GM19193 (cell line): Measurements from ENCODE around the gene RUBCN.

Source experiments
- POLR2A ChIP-seq: IDR thresholded peaks from 4 replicates; pipeline ENCODE4 v1.6.1; 2011; ENCODE audit not compliant: insufficient read depth, insufficient read length; ENCODE audit errors: extremely low read depth

RUBCN gene

DNA sequence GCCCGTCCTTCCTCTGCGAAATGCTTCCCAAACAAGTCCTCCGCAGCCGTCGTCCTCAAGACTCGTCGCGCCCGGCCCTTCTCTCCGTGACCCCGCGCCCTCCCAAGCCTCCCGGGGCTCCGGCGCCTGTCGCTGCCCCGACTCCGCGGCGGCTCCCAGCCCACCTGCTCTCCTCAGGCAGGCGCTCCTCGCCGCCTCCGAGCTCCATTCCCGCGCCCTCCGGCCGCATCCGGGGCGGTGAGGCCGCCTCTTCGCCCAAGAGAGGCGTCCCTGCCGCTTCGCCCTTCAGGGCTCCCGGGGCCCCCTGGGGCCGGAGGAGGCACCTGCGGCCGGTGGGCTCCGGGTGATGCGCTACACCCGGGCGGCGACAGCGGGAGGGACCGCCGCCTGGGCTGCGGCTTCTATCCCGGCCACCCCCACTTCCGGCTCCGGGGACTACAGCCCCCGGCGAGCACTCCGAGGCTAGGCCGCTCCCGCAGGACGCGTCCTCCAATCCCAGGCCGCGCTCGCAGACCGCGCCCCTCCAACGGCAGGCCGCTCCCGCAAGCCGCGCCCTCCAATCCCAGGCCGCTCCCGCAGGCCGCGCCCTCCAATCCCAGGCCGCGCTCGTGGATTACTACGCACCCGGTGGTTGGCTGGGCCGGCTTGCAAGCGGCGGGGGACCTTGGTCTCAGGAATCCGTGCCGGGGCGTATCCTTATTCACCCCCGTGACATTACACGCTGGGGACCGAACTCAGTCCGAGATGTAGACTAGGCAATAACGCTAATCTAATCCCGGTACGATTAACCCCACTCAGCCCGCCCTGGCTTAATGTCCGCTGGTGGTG lies at the start of gene RUBCN:
TSS of gene RUBCN (minus strand) at position 414 of the 828 bp plus-strand sequence. CDS start at position 229, 185 bp downstream.
- TF ChIP-seq POLR2A: peak; percentile 70

DNA sequence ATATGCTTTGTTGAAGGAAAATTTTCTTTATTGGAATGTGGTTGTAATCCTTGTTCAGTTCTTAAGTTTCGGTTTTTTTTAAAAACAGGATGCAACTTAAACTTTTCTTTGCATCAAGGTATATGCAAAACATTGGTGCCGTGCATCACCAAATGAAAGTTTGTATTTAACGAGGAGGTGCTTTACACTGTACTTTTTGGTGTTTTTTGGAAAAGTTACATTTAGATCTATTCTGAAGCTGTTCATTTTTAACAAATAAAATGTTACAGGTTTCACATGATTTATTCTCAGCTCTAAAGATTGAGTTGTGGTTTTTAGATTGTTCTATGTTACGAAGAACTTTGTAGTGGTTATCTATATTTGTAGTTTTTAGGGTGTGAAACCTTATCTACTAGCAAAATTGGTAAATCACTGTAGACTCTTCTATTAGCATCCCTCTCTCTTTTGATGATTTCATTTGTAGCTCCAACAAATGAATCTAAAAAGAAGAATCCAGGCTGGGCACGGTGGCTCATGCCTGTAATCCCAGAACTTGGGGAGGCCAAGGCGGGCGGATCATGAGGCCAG lies 47.4 kb upstream of the RUBCN start:
- no peak for TF ChIP-seq POLR2A

DNA sequence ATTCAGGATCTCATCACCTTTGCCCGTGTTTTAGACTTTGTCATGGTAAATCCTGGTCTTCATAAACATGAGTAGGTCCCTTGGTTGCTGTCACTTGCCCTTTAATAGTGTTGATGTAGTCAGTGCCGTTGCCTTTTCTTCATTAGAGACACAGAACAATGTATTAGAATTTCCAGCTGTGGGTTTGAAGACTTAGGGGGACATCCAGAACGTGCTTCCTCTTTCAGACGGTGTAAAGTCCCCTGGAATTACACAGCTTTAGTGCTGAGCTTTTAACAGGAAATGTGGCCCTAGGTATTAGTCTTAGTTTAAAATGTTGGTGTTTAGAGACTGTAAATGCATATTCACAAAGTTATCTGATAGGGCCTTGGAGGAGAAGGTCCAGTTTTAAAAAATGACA lies 45.5 kb upstream of the RUBCN start:
- no peak for TF ChIP-seq POLR2A

DNA sequence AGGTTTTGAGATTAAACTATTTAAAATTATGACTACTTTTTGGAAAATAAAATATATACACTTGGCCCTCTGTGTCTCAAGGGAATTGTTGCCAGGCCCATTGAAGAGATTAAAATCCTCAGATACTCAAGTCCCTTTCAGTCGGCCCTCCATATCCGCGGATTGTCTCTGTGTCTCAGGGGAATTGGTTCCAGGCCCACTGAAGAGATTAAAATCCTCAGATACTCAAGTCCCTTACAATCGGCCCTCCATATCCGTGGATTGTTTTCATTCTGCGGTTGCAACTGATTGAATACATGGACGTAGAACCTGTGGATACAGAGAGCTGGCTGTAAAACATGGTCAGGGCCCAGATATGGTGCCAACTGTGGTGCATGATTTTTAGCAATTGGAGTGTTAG lies 38.6 kb upstream of the RUBCN start:
- no peak for TF ChIP-seq POLR2A

DNA sequence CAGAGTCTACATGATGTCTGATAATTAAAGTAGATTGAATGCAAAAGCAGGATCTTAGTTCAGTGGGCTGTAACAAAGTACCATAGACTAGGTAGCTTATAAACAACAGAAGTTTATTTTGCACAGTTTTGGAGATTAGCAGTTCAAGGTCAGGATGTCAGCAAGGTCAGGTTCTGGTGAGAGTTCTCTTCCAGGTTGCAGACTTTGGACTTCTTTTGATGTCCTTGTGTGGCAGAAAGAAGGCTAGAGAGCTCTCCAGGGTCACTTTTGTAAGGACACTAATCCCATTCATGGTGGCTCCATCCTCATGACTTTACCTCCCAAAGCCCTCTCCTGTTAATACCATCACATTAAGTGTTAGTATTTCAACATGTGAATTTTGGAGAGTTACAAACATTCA lies 25.1 kb upstream of the RUBCN start:
- no peak for TF ChIP-seq POLR2A

DNA sequence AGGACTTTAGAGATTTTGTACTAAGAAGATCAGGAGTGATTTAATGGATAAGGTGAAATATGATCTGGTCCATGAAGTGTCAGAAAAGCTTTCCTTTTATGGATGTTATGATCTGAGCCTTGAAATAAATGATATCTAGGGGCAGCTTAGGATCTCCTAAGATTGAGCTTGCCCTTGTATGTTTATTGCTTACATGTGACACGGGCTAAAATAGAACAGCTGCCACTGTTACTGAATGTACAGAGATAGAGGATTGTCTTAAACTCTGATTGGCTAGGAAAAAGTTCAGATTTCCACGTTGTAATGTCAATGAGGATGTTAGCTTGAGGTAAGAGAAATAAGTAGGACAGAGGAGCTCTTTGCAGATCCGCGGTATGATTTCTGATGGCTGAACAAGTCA lies 21.8 kb upstream of the RUBCN start:
- no peak for TF ChIP-seq POLR2A

DNA sequence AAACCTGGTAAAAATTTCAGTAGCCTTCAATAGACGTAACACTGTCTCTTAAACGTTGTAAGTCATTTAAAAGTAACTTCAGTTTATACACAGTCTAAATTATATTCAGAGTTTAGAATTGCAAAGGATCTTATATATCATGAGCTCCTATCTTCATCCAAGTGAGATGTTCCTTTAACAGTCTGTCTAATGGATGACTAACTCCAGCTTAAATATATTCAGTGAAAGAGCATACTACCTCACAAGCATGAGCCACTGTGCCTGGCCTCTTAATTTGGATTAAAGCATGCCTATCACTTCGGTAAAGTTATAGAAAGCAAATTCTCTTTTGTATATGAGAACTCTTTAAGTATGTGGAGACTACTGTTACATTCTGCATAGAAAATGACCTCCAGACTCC lies 20.0 kb upstream of the RUBCN start:
- TF ChIP-seq POLR2A: no peak

DNA sequence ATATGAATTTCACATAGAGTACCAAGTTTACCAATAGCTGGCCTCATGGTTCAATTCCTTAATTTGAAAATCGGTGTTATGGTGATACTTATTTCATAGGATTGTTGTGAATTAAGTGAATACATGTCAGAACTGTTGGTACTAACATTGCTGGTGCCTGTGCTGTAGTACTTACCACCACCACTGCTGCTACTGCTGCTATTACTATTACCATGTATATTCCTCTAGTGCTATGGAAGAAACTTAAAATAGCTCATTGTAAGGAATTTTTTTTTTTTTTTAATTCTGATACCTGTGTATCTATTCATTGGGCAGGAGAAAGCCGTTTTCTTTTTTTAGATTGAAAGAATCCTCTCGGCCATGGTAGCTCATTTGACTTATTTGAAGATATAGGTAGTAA lies 16.6 kb upstream of the RUBCN start:
- no peak for TF ChIP-seq POLR2A

DNA sequence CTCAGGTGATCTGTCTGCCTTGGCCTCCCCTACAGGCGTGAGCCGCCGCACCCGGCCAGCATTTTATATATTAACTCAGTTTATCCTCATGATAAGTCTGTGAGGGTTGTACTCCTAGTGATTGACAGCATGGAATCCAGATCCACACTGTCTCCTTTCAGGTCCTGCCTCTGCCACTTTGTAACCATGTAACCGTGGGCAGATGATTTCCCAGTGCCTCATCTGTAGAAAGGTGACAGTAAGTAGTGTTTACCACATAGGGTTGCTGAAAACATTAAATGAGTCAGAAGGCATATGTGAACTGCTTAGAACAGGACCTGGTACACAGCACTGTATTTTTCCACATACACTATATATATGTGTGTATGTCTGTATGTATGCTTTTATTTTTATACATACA lies 15.4 kb upstream of the RUBCN start:
- TF ChIP-seq POLR2A: no peak

DNA sequence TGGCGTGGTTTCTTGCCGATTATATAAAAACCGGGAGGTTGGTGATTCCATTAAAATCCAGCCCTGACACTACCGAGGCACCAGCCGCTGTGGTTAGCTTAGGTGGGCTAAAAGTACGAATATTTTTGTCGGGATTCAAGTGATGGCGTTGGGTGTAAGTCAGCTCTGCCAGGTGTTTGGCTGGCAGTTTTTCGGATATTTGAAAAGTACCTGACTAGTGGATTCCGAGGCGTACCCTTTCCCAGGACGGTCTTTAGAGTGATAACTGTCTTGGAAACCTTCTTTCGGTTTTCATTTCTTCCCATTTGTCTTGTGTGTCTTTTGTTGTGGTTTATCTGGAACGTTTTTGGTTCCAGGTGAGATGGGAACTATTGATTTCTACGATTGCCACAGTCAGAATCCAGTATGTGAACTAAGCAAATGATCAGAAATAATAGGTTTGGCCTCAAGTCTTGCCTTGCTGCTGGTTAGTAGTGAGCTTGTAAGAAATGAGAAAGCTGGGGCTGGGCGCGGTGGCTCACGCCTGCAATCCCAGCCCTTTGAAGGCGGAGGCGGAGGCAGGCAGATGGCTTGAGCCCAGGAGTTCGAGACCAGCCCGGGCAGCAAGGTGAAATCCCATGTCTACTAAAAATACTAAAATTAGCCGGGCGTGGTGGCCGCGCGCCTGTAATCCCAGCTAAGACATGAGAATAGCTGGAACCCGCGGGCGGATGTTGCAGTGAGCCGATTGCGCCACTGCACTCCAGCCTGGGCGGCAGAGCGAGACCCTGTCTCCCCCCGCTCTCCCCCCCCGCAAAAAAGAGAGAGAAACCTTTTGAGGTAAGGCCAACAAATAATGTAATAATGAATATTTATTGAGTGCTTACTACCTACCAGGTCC lies 14.4 kb upstream of the RUBCN start:
- no peak for TF ChIP-seq POLR2A

DNA sequence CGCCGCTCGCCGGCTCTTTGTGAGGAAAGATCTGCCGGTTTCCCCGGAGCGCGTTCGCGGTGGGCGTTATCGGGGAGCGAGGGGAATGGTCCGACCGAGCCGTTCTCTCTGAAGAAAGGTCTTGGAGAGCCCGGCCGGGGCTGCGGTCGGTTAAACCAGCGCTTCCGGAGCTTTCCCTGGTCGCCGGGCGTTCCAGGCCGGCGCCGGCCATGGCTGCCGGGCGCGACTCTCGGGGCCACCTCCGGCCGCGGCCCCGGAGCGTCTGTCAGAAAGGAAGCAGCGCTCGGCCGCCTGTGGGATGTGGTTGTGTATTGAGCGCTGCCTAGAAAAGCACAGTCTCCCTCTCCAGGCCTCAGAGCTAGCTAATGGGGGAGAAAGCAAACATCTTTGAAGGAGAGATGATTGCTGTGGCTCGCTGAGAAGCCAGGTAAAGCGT lies 13.7 kb upstream of the RUBCN start:
- peak; percentile 44 for TF ChIP-seq POLR2A

DNA sequence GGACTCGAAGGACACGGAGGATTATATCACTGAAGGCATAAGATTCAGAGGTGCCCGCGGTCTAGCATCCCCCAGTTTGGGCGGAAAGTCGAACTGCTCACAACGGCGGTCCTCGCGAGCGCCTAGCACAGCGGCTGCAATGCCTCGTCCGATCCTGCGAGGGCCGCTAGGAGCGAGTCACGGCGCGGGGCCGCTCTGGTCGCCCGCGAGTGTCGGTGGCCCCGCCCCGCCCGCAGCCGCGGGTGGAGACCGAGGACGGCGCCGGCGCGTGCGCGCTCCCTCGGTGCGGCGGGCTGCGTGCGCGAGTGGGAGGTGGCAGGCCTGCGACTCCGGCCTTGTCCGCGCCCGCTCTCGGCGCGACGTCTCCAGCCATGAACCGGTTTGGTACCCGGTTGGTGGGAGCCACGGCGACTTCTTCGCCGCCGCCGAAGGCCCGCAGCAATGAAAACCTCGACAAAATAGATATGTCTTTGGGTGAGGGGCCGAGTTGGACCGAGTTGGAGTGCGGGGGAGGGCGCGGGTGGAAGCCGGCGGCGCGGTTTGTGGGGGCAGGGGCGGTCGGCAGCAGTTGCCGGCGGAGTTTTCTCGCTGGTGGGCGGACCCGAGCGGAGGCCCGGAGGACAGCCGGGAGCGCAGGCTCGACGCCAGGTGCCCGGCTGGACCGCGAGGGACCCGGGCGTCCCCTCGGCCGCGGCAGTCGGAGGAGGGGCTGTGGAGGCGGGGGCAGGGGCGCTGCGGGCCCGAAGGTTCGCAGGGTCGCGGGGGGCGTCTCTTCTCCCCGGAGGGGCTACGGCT lies 13.1 kb upstream of the RUBCN start, which contains the start of gene FYTTD1:
TSS of gene FYTTD1 (plus strand) at position 283 of the 795 bp plus-strand sequence. CDS start at position 372, 89 bp downstream.
- TF ChIP-seq POLR2A: peak; percentile 72

DNA sequence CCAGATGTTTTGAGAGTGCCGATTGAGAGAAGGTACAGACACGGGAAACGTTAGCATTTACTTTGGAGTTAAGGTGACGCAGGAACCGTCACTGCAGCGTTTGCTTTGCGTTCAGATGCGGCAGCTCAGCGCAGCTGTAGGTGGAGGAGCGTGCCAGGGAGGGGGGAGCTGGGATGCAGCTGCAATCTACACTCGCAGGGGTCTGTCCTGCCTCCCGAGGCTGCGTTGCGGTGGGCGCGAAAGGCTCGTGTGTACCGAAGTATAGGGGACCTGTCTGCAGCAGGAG lies 12.6 kb upstream of the RUBCN start:
- no peak for TF ChIP-seq POLR2A

DNA sequence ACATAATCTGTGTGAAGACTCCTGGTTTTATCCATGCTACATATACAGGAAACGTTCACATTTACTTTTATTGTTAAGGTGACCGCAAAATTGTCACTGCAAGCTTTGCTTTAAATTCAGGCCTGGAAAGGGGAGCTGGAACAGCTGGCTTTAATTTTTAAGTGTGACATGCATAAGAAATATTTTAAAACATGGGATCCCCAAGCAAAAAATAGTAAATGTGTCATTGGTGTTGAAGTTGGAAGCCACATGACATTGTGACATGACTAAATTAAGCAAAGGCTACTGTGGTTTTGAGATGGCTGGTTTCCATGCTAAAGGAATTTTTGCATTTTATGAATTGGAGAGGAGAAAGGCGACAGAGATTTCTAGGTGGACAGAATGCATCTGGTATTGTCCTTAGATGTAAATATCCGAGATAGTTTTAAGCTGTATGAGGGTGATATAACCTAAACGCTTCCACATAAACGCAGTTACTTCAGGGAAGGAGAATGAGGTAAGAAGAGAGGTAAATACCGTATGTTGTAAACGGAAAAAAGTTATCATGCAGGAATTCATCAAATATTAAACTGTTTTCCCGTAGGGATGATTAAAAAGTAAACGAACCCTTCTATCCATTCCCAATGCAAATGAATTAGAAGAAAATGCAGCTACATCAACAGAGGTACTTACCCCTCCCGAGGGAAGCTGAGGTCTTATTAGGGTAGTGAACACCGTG lies 12.1 kb upstream of the RUBCN start:
- TF ChIP-seq POLR2A: no peak
